Stimulated activated naive CD8-positive, alpha-beta T cell treated with anti-CD3 and anti-CD28 coated beads, Interleukin-15, Interleukin-2, amounts not matched to agents 100 ng/mL and 50 ng/mL, for 24 hours (primary cell): Measurements from ENCODE around the gene PNCK.

Experiments
- H3K27ac Mint-ChIP-seq: one replicate; pipeline ENCODE4 v1.8.0; 2021; ENCODE audit warnings: mild to moderate bottlenecking, mixed read lengths
- H3K27me3 Mint-ChIP-seq: one replicate; pipeline ENCODE4 v1.8.0; 2021; ENCODE audit warnings: mixed read lengths
- H3K36me3 Mint-ChIP-seq: one replicate; pipeline ENCODE4 v1.8.0; 2021; ENCODE audit warnings: low read depth, mixed read lengths
- H3K4me1 Mint-ChIP-seq: one replicate; pipeline ENCODE4 v1.8.0; 2021; ENCODE audit warnings: low read depth, mixed read lengths
- H3K4me3 Mint-ChIP-seq: one replicate; pipeline ENCODE4 v1.8.0; 2021; ENCODE audit warnings: mild to moderate bottlenecking, mixed read lengths
- H3K9me3 Mint-ChIP-seq: one replicate; pipeline ENCODE4 v1.8.0; 2021; ENCODE audit warnings: mixed read lengths

Gene PNCK

DNA sequence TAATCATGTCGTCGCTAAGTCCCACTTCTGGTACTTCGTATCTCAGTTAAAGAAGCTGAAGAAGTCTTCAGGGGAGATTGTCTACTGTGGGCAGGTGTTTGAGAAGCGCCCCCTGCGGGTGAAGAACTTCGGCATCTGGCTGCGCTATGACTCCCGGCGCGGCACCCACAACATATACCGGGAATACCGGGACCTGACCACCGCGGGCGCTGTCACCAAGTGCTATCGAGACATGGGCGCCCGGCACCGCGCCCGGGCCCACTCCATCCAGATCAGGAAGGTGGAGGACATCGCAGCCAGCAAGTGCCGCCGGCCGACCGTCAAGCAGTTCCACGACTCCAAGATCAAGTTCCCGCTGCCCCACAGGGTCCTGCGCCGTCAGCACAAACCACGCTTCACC is 11.3 kb downstream of the PNCK start:
- Mint-ChIP-seq H3K27me3 (peaks cover 22% of the 10 kb centered on the region), H3K9me3 (no peaks in the 10 kb centered on the region), H3K27ac (no peak overlapping the region)

DNA sequence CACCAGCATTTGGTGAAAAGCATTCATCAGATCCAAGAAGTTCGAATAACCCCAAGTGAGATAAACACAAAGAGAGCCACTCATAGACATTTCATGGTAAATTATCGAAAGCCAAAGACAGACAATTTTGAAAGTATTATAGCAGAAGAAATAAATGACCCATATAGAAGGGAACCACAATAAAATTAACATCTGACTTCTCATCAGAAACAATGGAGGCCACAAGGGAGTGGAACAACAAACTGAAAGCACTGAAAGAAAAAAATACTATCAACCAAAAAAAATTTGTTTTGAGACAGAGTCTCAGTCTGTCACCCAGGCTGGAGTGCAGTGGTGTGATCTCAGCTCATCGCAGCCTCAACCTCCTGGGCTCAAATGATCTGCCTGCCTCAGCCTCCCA is 14.3 kb downstream of the PNCK start:
- Mint-ChIP-seq H3K4me3 (no peak overlapping the region), H3K27ac (no peak overlapping the region)

More for the DNA sequence above, 11.3 kb downstream of the PNCK start:
- Mint-ChIP-seq H3K4me3 (no peak overlapping the region), H3K4me1 (no peaks in the 10 kb centered on the region), H3K36me3 (no peaks in the 10 kb centered on the region)

DNA sequence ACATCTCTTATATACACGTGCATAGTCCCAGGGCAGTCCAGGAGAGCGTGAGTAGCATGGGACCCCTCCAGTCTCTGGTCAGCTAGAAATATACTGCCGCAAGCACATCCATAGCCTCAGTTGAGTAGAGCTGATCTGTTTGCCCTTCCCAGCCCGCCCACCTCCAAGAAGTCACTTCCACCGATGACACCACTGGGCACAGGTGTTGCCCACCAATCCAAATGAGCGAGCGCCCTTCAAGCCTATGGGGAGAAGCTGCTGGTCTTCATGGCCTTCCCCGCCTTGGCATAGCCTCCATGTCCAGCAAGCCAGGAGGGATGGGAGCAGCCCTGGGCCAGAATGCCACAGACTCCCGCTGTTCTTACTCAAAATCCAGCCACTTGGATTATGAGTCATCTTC is 16.5 kb downstream of the PNCK start:
- no peak overlapping the region for H3K4me3 Mint-ChIP-seq
- H3K9me3 Mint-ChIP-seq, result no peaks in the 10 kb centered on the region
- no peaks in the 10 kb centered on the region for H3K36me3 Mint-ChIP-seq
- no peaks in the 10 kb centered on the region for H3K4me1 Mint-ChIP-seq
- H3K27ac Mint-ChIP-seq, result no peak overlapping the region
- peaks cover 13% of the 10 kb centered on the region for H3K27me3 Mint-ChIP-seq

More for the DNA sequence above, 14.3 kb downstream of the PNCK start:
- H3K9me3 Mint-ChIP-seq, result no peaks in the 10 kb centered on the region
- no peaks in the 10 kb centered on the region for H3K36me3 Mint-ChIP-seq
- H3K4me1 Mint-ChIP-seq, result no peaks in the 10 kb centered on the region
- peaks cover 16% of the 10 kb centered on the region for H3K27me3 Mint-ChIP-seq

DNA sequence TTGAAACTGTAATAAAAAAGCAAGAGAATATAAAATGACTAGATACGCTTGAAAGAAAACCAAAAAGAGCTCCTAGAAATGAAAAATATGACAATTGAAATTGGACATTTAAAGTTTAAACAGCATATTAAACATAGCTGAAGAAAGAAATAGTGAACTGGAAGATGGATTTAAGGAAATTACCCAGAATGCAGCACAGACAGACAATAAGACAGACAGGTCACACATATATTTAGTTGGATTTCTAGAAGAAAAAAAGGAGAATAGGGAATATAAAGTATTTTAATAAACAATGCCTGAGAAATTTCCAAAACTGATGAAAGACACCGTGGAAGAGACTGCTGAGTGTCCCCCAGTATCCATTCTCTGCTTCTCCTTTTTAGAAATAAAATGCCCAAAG is 20.1 kb downstream of the PNCK start:
- H3K4me1 Mint-ChIP-seq, result no peaks in the 10 kb centered on the region
- no peak overlapping the region for H3K27ac Mint-ChIP-seq
- no peak overlapping the region for H3K4me3 Mint-ChIP-seq
- H3K36me3 Mint-ChIP-seq, result no peaks in the 10 kb centered on the region
- H3K9me3 Mint-ChIP-seq, result no peaks in the 10 kb centered on the region
- peaks cover 4% of the 10 kb centered on the region for H3K27me3 Mint-ChIP-seq

DNA sequence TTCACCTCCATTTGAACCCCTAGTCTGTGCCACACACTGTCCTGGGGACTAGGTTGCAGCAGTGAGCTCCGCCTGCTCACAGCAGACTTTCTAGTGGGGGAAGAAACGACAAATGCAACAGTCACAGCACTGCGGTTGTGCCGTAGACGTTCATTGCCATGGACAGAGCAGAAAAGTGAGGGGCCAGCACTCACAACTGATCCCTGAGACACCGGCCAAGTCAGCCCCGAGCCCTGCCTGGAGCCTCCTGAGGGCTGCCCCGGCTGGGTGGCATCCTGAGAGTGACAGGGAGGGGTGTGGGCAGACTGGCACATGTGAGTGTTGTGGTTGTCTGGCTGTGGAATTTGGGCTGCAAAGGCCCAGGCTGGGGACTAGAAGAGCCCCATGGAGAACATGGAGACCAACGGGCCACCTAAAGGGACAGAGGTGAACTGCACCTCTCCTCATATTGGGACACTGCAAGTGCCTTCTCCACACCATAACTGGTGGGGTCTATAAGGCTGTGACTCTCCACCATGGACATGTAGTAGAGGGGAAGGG is 22.0 kb downstream of the PNCK start:
- no peak overlapping the region for H3K4me3 Mint-ChIP-seq
- H3K27ac Mint-ChIP-seq, result no peak overlapping the region
- H3K36me3 Mint-ChIP-seq, result no peaks in the 10 kb centered on the region
- H3K9me3 Mint-ChIP-seq, result no peaks in the 10 kb centered on the region
- peaks cover 7% of the 10 kb centered on the region for H3K27me3 Mint-ChIP-seq
- H3K4me1 Mint-ChIP-seq, result no peaks in the 10 kb centered on the region

DNA sequence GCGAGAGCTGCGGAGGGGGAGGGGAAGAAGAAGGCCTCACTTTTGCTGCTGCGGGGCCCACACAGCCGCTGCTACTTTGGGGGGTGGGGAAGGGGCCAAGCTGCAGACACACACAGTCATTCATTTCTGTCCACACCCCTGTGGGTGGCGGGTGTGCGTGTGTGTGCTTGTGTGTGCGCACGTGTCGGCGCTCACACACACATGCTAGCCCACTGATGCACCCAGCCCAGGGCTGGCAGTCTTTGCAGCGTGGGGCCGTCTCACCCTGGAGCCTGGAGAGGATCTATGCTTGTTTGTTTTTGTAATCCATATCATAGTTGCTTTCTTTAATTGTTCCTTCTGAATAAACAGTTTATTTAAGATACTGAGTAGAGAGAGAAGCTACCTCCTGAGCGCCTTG is 22.7 kb downstream of the PNCK start:
- Mint-ChIP-seq H3K9me3 (no peaks in the 10 kb centered on the region), H3K4me1 (no peaks in the 10 kb centered on the region), H3K27ac (no peak overlapping the region), H3K36me3 (no peaks in the 10 kb centered on the region), H3K27me3 (peaks cover 11% of the 10 kb centered on the region), H3K4me3 (no peak overlapping the region)

DNA sequence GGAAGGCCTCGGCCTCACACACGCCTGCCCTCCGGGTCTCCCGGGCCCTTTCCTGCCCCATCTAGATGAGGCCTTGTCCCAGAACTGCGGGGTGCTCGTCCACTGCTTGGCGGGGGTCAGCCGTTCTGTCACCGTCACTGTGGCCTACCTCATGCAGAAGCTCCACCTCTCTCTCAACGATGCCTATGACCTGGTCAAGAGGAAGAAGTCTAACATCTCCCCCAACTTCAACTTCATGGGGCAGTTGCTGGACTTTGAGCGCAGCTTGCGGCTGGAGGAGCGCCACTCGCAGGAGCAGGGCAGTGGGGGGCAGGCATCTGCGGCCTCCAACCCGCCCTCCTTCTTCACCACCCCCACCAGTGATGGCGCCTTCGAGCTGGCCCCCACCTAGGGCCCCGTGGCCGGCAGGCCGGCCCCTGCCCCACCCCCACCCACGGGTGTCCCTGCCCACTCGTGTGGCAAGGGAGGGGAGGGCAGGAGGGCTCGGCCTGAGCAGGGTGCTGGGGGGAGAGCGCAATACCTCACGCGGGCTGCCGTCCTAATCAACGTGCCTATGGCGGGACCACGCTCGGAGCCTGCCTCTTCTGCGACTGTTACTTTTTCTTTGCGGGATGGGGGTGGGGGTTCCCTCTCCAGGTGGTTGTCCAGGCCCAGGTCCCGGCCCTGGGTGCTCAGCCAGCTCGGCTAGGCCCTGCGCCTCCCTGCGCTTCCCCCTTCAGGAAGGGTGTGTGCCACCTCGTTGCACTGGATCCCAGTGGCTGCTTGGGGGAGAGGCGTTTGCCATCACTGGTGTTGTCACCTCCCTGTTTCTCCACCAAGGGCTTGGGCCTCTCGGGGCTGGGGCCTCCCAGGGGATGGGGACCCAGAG is 23.5 kb downstream of the PNCK start:
- H3K27me3 Mint-ChIP-seq, result peaks cover 20% of the 10 kb centered on the region
- no peak overlapping the region for H3K4me3 Mint-ChIP-seq
- no peaks in the 10 kb centered on the region for H3K36me3 Mint-ChIP-seq
- H3K9me3 Mint-ChIP-seq, result no peaks in the 10 kb centered on the region
- no peaks in the 10 kb centered on the region for H3K4me1 Mint-ChIP-seq
- no peak overlapping the region for H3K27ac Mint-ChIP-seq

DNA sequence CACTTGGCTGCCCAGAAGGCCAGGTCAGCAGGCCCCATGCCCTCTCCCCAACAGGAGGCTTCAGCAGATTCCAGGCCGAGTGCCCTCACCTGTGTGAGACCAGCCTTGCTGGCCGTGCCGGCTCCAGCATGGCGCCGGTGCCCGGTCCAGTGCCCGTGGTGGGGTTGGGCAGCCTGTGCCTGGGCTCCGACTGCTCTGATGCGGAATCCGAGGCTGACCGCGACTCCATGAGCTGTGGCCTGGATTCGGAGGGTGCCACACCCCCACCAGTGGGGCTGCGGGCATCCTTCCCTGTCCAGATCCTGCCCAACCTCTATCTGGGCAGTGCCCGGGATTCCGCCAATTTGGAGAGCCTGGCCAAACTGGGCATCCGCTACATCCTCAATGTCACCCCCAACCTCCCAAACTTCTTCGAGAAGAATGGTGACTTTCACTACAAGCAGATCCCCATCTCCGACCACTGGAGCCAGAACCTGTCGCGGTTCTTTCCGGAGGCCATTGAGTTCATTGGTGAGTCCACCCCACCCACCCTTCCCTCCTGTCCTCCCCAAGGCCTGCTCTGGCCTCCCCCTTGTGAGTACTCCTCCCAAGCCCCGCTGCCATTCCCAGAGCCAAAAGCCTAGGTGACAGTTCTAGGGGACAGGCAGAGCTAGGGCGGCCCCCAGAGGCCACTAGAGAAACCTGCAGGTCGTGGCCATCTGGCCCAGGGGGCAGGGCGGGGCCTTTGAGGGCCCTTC is 24.3 kb downstream of the PNCK start:
- Mint-ChIP-seq H3K9me3 (no peaks in the 10 kb centered on the region), H3K4me3 (no peak overlapping the region), H3K27ac (no peak overlapping the region), H3K36me3 (no peaks in the 10 kb centered on the region), H3K4me1 (no peaks in the 10 kb centered on the region), H3K27me3 (peaks cover 25% of the 10 kb centered on the region)

DNA sequence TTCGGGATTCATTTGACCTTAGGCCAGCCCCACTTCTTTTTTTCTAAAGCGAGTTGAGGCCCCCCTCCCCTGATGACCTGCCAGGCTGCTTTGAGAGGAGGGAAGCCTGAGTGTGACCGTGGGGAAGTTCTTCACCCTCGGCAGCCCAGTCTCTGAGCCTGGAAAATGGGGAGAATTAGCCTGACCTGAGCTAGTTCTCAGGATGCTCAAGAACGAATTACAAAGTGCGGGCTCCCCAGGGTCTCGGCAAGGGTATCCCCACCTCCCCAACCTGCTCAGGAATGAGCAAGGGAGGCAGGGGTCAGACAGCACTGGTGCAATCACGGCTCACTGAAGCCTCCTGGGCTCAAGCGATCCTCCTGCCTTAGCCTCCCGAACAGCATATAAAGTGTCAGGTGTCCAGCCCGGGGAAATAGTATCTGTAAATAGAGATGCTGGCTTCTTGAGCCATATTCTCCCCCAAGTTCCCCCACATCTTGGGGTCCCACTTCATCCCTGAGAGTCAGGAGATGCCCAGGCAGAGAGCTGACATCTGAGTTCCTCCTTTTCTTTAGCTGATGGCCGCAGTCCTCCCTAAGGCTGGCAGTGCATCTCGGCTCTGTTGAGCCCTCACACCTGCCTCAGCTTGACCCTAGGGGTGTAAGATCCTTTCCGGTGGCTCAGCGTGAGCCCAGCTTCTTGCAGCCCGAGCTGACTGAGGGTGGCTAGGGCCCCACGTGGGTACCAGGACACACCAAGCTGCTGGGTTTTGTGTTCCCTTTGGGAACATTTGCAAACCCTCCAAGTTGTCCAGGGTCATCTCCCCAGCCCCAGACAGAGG is 25.0 kb downstream of the PNCK start:
- peaks cover 25% of the 10 kb centered on the region for H3K27me3 Mint-ChIP-seq
- no peaks in the 10 kb centered on the region for H3K4me1 Mint-ChIP-seq
- no peak overlapping the region for H3K27ac Mint-ChIP-seq
- H3K9me3 Mint-ChIP-seq, result no peaks in the 10 kb centered on the region
- H3K36me3 Mint-ChIP-seq, result no peaks in the 10 kb centered on the region
- no peak overlapping the region for H3K4me3 Mint-ChIP-seq

DNA sequence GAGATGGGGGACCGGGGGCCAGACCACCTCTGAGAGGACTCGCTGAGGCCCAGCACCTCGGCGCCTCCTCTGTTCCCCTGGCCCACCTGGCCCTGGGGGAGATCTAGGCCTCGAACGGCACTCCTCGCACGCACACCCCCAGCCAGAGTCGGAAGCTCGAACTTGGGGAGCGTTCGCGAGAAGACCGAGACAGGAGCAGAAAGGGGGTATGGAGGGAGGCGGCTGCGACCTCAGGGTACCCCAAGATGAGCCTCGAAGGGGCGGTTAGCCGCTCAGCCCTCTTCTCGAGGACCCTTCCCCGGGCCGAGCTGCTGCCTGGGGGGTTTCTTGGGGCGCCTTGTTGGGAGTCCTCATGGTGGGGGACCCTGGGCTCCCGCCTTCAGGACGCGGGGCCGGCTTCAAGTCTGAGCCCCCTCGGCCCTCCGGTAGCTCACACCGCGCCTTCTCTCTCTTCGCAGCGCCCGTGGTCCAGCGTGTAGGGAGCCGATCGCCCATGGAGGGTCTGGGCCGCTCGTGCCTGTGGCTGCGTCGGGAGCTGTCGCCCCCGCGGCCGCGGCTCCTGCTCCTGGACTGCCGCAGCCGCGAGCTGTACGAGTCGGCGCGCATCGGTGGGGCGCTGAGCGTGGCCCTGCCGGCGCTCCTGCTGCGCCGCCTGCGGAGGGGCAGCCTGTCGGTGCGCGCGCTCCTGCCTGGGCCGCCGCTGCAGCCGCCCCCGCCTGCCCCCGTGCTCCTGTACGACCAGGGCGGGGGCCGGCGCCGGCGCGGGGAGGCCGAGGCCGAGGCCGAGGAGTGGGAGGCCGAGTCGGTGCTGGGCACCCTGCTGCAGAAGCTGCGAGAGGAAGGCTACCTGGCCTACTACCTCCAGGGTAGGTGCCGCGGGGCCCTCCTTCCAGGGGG is 25.9 kb downstream of the PNCK start:
- Mint-ChIP-seq H3K4me1 (peaks cover 4% of the 10 kb centered on the region), H3K27ac (no peak overlapping the region), H3K4me3 (no peak overlapping the region), H3K9me3 (no peaks in the 10 kb centered on the region), H3K36me3 (no peaks in the 10 kb centered on the region), H3K27me3 (peaks cover 30% of the 10 kb centered on the region)

DNA sequence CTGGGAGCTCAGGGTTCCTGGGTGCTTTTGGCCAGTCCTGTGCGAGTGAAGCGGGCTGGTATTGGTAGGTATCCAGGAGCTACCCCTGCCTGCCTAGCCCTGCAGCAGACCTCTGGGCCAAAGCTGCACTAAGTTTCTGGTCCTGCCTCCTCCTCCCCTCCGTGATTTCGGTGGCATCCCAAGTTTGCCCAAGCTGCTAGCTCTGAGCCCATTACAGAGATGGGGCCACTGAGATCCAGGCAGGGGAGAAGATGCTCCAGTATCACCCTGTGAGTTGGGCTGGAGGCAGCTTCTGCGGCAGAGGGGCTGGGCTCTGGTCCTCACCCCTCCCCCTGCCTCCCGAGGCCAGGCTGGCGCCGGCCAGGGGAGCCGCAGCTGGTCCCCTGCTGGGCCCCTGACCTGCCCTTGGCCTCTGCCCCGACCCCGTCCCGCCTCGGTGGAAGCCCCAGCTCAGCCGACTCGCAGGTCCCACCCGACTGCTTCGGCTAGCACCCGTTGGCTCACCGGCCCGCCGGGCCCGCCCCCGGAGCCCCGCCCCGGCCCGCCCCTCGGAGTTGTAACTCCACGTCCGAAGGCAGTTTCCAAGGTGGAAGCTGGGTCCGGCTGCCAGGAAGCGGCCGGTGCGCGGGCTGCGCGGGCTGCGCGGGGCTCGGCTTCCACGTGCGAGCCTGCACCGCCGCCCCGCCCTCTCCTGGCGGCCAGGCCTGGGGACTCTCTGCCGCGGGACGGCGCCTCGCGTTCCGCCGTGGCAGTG is 26.8 kb downstream of the PNCK start, which contains the start of gene DUSP9:
Gene DUSP9 (plus strand): TSS at position 584 of the 754 bp plus-strand sequence. CDS start 751 bp downstream, outside the sequence.
- peaks cover 30% of the 10 kb centered on the region for H3K27me3 Mint-ChIP-seq
- H3K27ac Mint-ChIP-seq, result no peak within 1 kb of the TSS
- H3K4me1 Mint-ChIP-seq, result peaks cover 5% of the 10 kb centered on the region
- no peaks in the 10 kb centered on the region for H3K9me3 Mint-ChIP-seq
- no peak within 1 kb of the TSS for H3K4me3 Mint-ChIP-seq
- H3K36me3 Mint-ChIP-seq, result no peaks in the 10 kb centered on the region

DNA sequence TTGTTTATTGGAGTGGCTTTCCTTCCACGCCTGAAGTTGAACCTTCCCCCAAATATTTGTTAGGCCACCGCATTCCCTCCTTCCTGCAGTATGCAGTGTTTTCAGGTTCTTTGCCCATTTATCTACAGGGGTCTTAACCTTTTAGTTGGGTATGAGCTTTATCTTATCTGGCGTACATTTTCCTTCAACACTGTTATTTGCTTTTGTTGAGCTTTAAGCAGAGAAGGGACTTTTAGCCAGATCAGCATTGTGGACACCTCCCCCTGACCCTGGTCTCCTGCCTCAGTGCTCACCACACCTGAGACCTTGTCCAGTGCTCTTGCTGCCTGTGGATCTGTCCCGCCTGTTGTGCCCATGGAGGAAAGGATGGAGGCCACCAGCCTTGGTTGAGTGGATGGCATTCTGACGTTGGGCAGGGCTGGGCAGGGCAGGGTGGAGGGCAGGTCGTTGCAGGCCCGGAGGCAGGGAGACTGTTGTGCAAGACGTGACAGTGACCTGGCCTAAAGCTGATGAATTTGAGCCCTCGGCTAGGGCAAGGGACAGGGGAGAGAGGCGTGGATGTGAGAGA is 27.6 kb downstream of the PNCK start:
- Mint-ChIP-seq H3K27me3 (peaks cover 35% of the 10 kb centered on the region), H3K4me3 (no peak overlapping the region), H3K27ac (no peak overlapping the region), H3K4me1 (peaks cover 9% of the 10 kb centered on the region), H3K9me3 (no peaks in the 10 kb centered on the region), H3K36me3 (no peaks in the 10 kb centered on the region)

DNA sequence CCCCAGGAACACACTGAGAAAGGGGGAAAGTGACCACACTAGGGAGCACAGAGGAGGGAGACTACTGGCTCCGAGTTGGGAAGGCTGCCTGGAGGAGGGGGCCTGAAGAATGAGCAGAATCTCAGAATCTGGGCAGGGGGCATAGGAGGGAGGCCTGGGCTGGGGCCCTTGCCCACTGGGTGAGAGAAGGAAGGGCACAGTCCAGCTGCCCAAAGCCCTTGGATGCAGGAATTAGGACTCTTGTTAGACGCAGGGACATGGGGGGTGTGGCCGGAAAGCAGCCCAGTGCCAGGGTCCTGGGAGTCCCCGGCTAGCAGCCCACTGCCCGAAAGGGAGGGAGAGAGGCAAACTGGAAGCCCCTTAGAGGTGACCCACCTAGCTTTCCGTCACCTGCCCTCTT is 28.5 kb downstream of the PNCK start:
- Mint-ChIP-seq H3K36me3 (no peaks in the 10 kb centered on the region), H3K4me3 (no peak overlapping the region), H3K27ac (no peak overlapping the region), H3K9me3 (no peaks in the 10 kb centered on the region), H3K27me3 (peaks cover 35% of the 10 kb centered on the region), H3K4me1 (peaks cover 9% of the 10 kb centered on the region)
